SU-DHL-6 (cell line): Measurements from ENCODE around the gene TMEM220.
"Not testable (repeated sequence)": the region's sequence is repeated elsewhere in the genome, so short reads cannot be mapped to it uniquely, and the experiment has no call there.

Experiments
- H2AFZ ChIP-seq: fragments of 200-600 bp; sonication (generic); 2 replicates; pipeline ENCODE4 v1.6.1; 2014; ENCODE audit warnings: low read depth, mild to moderate bottlenecking, moderate library complexity, mixed read lengths, antibody characterized with exemption, low read length; ENCODE audit not compliant: severe bottlenecking
- H3F3A ChIP-seq: fragments of 200-600 bp; shearing (Covaris generic); 2 replicates; pipeline ENCODE4 v1.6.0; 2016; ENCODE audit warnings: antibody characterized with exemption, mild to moderate bottlenecking; ENCODE audit not compliant: insufficient read depth
- H3K27ac ChIP-seq: fragments of 200-600 bp; sonication (generic); 2 replicates; pipeline ENCODE4 v1.5.1; 2016; ENCODE audit warnings: low read depth, mild to moderate bottlenecking, low read length, moderate library complexity, mixed read lengths
- H3K27me3 ChIP-seq: fragments of 200-600 bp; sonication (generic), shearing (Covaris generic); 2 replicates; pipeline ENCODE4 v1.6.0; 2014; ENCODE audit warnings: mild to moderate bottlenecking, low read length
- H3K36me3 ChIP-seq: fragments of 200-600 bp; sonication (generic); 2 replicates; pipeline ENCODE4 v1.6.1; 2014; ENCODE audit warnings: mild to moderate bottlenecking, low read length, mixed read lengths
- H3K4me2 ChIP-seq: fragments of 300-600, 200-600 bp; shearing (Covaris generic), sonication (generic); 2 replicates; pipeline ENCODE4 v1.6.0; 2014; ENCODE audit warnings: low read length, low read depth, mild to moderate bottlenecking; ENCODE audit not compliant: poor library complexity, severe bottlenecking
- H3K4me3 ChIP-seq: fragments of 200-600 bp; sonication (generic); 2 replicates; pipeline ENCODE4 v1.5.1; 2014; ENCODE audit warnings: antibody characterized with exemption, low read length, mild to moderate bottlenecking, mixed read lengths; ENCODE audit not compliant: insufficient read depth, poor library complexity, severe bottlenecking
- H3K79me2 ChIP-seq: fragments of 200-600 bp; sonication (generic); 2 replicates; pipeline ENCODE4 v1.6.1; 2014; ENCODE audit warnings: mild to moderate bottlenecking, low read length, moderate library complexity; ENCODE audit not compliant: insufficient read depth
- H3K9ac ChIP-seq: fragments of 200-600 bp; sonication (generic); 2 replicates; pipeline ENCODE4 v1.7.0; 2014; ENCODE audit warnings: mild to moderate bottlenecking, low read length
- H3K9me2 ChIP-seq: fragments of 200-600 bp; sonication (generic); replicated peaks from 2 replicates; pipeline ENCODE4 v1.6.1; 2014; ENCODE audit warnings: low read length; ENCODE audit not compliant: insufficient read depth
- H3K9me3 ChIP-seq: fragments of 200-600 bp; sonication (generic); 2 replicates; pipeline ENCODE4 v1.6.1; 2014; ENCODE audit warnings: low read length, mixed read lengths; ENCODE audit not compliant: insufficient read depth
- H4K20me1 ChIP-seq: fragments of 200-600 bp; sonication (generic); 2 replicates; pipeline ENCODE4 v1.6.1; 2014; ENCODE audit warnings: low read depth, mild to moderate bottlenecking, antibody characterized with exemption, low read length, moderate library complexity, mixed read lengths
- CTCF ChIP-seq: fragments of 200-600 bp; sonication (generic); IDR thresholded peaks from one replicate; pipeline ENCODE4 v1.5.1; 2017; ENCODE audit warnings: antibody characterized with exemption, mild to moderate bottlenecking, low read length, moderate library complexity; ENCODE audit not compliant: insufficient read depth, poor library complexity, severe bottlenecking
- EZH2phosphoT487 ChIP-seq: fragments of 200-600 bp; sonication (generic), shearing (Covaris generic); conservative IDR thresholded peaks from 2 replicates; pipeline ENCODE4 v1.6.1; 2018; ENCODE audit warnings: mild to moderate bottlenecking, antibody characterized with exemption, low read length, moderate library complexity, mixed read lengths

The TMEM220 gene

GRCh38 chr17:10737168-10737622 is 7.4 kb upstream of the TMEM220 start:
- Histone ChIP-seq H3K9ac (no peak overlapping the region), H3K36me3 (no peaks in the 10 kb centered on the region), H3K9me2 (no peaks in the 10 kb centered on the region), H3K4me3 (no peak overlapping the region), H4K20me1 (no peaks in the 10 kb centered on the region), H3K9me3 (no peaks in the 10 kb centered on the region), H3K4me2 (no peak overlapping the region), H3K27me3 (no peaks in the 10 kb centered on the region), H2AFZ (peak overlapping the region; percentile 37), H3K27ac (no peak overlapping the region), H3K79me2 (no peaks in the 10 kb centered on the region), H3F3A (no peaks in the 10 kb centered on the region)
- TF ChIP-seq CTCF (peak; percentile 42), EZH2phosphoT487 (no peak)

DNA sequence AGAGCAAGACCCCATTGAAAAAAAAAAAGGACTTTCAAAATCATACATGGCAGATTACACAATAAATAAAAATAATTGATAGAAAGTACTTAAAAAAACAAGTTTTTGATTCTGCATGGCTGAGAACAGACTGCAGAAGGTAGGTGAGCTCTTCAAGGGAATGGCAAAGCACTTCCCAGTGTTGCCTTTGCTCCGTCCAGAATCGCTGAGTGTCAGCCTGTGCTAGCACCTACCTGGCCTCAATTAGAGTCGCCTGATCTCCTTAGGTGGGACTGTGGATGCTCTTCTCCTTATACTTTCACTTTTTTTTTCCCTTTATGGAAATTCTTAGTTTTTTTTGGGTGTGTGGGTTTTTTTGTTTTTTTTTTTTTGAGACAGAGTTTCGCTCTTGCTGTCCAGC is 6.0 kb upstream of the TMEM220 start:
- Histone ChIP-seq H2AFZ (no peak overlapping the region), H3K36me3 (no peaks in the 10 kb centered on the region), H4K20me1 (no peaks in the 10 kb centered on the region), H3K79me2 (no peaks in the 10 kb centered on the region), H3K4me2 (no peak overlapping the region), H3K9ac (no peak overlapping the region), H3K9me2 (no peaks in the 10 kb centered on the region), H3K27me3 (no peaks in the 10 kb centered on the region), H3K4me3 (no peak overlapping the region), H3K27ac (no peak overlapping the region), H3F3A (no peaks in the 10 kb centered on the region), H3K9me3 (no peaks in the 10 kb centered on the region)
- no peak for TF ChIP-seq CTCF
- no peak for TF ChIP-seq EZH2phosphoT487

DNA sequence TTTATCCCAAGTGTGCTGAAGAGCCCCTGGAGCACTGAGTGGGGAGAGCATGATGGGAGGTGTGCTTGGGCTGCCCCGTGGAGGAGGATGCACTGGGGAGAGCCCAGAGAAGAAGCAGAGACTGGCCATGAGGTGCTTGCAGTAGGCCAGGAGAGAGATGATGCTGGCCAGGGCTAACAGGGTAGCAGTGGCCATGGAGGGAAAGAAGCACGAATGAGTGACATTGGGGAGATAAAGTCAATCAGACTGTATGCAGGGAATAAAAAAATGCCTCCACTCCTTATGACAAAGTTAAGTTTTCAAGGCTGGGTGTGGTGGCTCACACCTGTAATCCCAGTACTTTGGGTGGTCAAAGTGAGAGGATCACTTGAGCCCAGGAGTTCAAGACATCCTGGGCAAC is 5.4 kb upstream of the TMEM220 start:
- H3K9me3 ChIP-seq = no peaks in the 10 kb centered on the region
- no peak overlapping the region for H3K27ac ChIP-seq
- no peaks in the 10 kb centered on the region for H3F3A ChIP-seq
- H2AFZ ChIP-seq = no peak overlapping the region
- no peaks in the 10 kb centered on the region for H3K9me2 ChIP-seq
- H3K4me3 ChIP-seq = no peak overlapping the region
- no peaks in the 10 kb centered on the region for H3K79me2 ChIP-seq
- no peak overlapping the region for H3K4me2 ChIP-seq
- H3K36me3 ChIP-seq = no peaks in the 10 kb centered on the region
- H4K20me1 ChIP-seq = no peaks in the 10 kb centered on the region
- no peak overlapping the region for H3K9ac ChIP-seq
- no peaks in the 10 kb centered on the region for H3K27me3 ChIP-seq
- no peak for TF ChIP-seq CTCF
- no peak for TF ChIP-seq EZH2phosphoT487

DNA sequence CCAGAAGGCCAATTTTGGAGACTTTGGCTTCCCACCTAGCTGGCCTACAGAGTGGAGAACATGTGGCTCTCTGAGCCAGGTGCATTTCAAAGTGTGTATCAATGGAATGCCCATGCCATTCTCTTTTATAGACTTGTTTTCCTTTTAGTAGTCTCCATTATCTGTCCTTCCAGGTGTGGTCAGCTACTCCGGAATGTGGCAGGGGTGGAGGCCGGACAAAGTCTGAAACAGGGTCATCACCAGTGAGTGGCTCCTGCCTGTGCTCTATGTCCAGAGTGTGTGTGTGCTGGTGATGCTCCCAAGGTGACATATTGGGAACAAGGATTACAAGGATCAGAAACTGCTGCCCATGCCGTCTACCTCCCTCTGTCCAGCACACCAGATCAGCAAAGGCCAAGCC is 3.8 kb upstream of the TMEM220 start:
- Histone ChIP-seq H3K27me3 (no peaks in the 10 kb centered on the region), H3K4me2 (no peak overlapping the region), H3K4me3 (no peak overlapping the region), H3K27ac (no peak overlapping the region), H3F3A (no peaks in the 10 kb centered on the region), H3K9me3 (no peaks in the 10 kb centered on the region), H3K9ac (no peak overlapping the region), H3K36me3 (no peaks in the 10 kb centered on the region), H3K9me2 (no peaks in the 10 kb centered on the region), H2AFZ (no peak overlapping the region), H3K79me2 (no peaks in the 10 kb centered on the region), H4K20me1 (no peaks in the 10 kb centered on the region)
- TF ChIP-seq EZH2phosphoT487 (no peak), CTCF (no peak)

DNA sequence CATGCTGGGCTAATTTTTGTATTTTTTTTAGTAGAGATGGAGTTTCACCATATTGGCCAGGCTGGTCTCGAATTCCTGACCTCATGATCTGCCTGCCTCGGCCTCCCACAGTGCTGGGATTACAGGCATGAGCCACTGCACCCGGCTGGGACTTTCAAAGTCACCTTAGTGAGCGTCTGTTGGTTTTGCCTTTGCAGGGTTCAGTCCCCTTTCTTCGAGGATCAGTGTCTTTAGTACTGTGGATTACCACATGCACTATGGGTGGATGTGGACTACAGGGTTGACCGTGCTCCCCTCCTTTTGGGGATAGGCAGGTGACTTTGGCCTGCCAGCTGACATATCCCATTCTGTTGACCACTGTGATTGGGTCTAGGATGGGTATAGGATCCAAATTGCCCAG is 2.3 kb upstream of the TMEM220 start:
- H3K9ac ChIP-seq, H3K9me2 ChIP-seq, H3K27ac ChIP-seq, H3K36me3 ChIP-seq, H2AFZ ChIP-seq, H4K20me1 ChIP-seq, H3K9me3 ChIP-seq, H3F3A ChIP-seq, H3K79me2 ChIP-seq, H3K4me2 ChIP-seq, H3K4me3 ChIP-seq, H3K27me3 ChIP-seq: not testable (repeated sequence)
